ENCODE measurements around the gene TMTC2.
"Not testable (repeated sequence)": the region's sequence is repeated elsewhere in the genome, so short reads cannot be mapped to it uniquely, and the experiment has no call there.

TMTC2 gene

GRCh38 chr12:82801951-82802610 lies 115.4 kb downstream of the TMTC2 start:
- Histone ChIP-seq H3K27me3 (ENCODE audit: insufficient read depth, low read length) (no peaks in the 10 kb centered on the region), H3K4me3 (ENCODE audit: low read length) (no peak overlapping the region), H3K9me3 (ENCODE audit: insufficient read depth, low read depth, low read length) (no peaks in the 10 kb centered on the region), H3K9ac (ENCODE audit: low read depth, low read length) (no peak overlapping the region), H3K4me1 (ENCODE audit: insufficient read depth, low read length) (peaks cover 8% of the 10 kb centered on the region), H3K36me3 (ENCODE audit: insufficient read depth, low read depth, low read length) (no peaks in the 10 kb centered on the region), H3K27ac (ENCODE audit: low read length) (no peak overlapping the region)

DNA sequence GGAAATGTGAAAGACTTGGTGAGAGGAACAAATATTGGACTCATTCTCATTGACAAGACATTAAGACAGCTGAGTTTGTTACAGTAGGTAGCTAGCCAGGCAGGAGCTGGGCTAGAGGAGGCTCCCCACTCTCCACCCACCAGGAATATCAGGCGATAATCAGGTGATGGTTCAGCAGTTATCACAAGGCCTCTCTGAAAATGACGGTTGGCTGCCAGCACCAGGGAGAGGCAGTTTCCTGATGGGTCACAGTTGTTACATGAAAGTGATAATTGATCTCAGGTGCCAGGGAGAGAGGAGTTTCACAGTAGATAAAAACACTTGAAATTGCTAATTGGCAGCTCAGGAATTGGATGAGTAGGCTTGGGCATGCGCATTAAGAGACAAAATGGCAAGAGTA lies 116.5 kb downstream of the TMTC2 start:
- H3K27ac ChIP-seq (ENCODE audit: low read length), result no peak overlapping the region
- H3K9me3 ChIP-seq (ENCODE audit: insufficient read depth, low read depth, low read length), result no peaks in the 10 kb centered on the region
- H3K4me1 ChIP-seq (ENCODE audit: insufficient read depth, low read length), result peaks cover 8% of the 10 kb centered on the region
- H3K27me3 ChIP-seq (ENCODE audit: insufficient read depth, low read length), result no peaks in the 10 kb centered on the region
- H3K9ac ChIP-seq (ENCODE audit: low read depth, low read length), result no peak overlapping the region
- no peak overlapping the region for H3K4me3 ChIP-seq (ENCODE audit: low read length)
- H3K36me3 ChIP-seq (ENCODE audit: insufficient read depth, low read depth, low read length), result no peaks in the 10 kb centered on the region

GRCh38 chr12:82804601-82805000 lies 117.9 kb downstream of the TMTC2 start:
- H3K36me3 ChIP-seq (ENCODE audit: insufficient read depth, low read depth, low read length), result no peaks in the 10 kb centered on the region
- H3K9me3 ChIP-seq (ENCODE audit: insufficient read depth, low read depth, low read length), result no peaks in the 10 kb centered on the region
- H3K9ac ChIP-seq (ENCODE audit: low read depth, low read length), result no peak overlapping the region
- no peaks in the 10 kb centered on the region for H3K27me3 ChIP-seq (ENCODE audit: insufficient read depth, low read length)
- H3K27ac ChIP-seq (ENCODE audit: low read length), result no peak overlapping the region
- no peak overlapping the region for H3K4me3 ChIP-seq (ENCODE audit: low read length)
- peaks cover 8% of the 10 kb centered on the region for H3K4me1 ChIP-seq (ENCODE audit: insufficient read depth, low read length)

- H3K9ac ChIP-seq (ENCODE audit: low read depth, low read length); H3K4me3 ChIP-seq (ENCODE audit: low read length); H3K36me3 ChIP-seq (ENCODE audit: insufficient read depth, low read depth, low read length); H3K27me3 ChIP-seq (ENCODE audit: insufficient read depth, low read length); H3K9me3 ChIP-seq (ENCODE audit: insufficient read depth, low read depth, low read length); H3K27ac ChIP-seq (ENCODE audit: low read length); H3K4me1 ChIP-seq (ENCODE audit: insufficient read depth, low read length): not testable (repeated sequence)
Observed at GRCh38 chr12:82805004-82805403, 118.3 kb downstream of the TMTC2 start.

- H3K4me1 ChIP-seq (ENCODE audit: insufficient read depth, low read length), result peaks cover 8% of the 10 kb centered on the region
- H3K9me3 ChIP-seq (ENCODE audit: insufficient read depth, low read depth, low read length), result no peaks in the 10 kb centered on the region
- no peaks in the 10 kb centered on the region for H3K36me3 ChIP-seq (ENCODE audit: insufficient read depth, low read depth, low read length)
- H3K27me3 ChIP-seq (ENCODE audit: insufficient read depth, low read length), result no peaks in the 10 kb centered on the region
- no peak overlapping the region for H3K9ac ChIP-seq (ENCODE audit: low read depth, low read length)
- H3K4me3 ChIP-seq (ENCODE audit: low read length), result no peak overlapping the region
- no peak overlapping the region for H3K27ac ChIP-seq (ENCODE audit: low read length)
Observed at GRCh38 chr12:82805812-82806497, 119.2 kb downstream of the TMTC2 start.

GRCh38 chr12:82807132-82807737 lies 120.5 kb downstream of the TMTC2 start:
- peaks cover 8% of the 10 kb centered on the region for H3K4me1 ChIP-seq (ENCODE audit: insufficient read depth, low read length)
- no peak overlapping the region for H3K9ac ChIP-seq (ENCODE audit: low read depth, low read length)
- no peak overlapping the region for H3K4me3 ChIP-seq (ENCODE audit: low read length)
- H3K36me3 ChIP-seq (ENCODE audit: insufficient read depth, low read depth, low read length), result no peaks in the 10 kb centered on the region
- no peaks in the 10 kb centered on the region for H3K27me3 ChIP-seq (ENCODE audit: insufficient read depth, low read length)
- no peak overlapping the region for H3K27ac ChIP-seq (ENCODE audit: low read length)
- H3K9me3 ChIP-seq (ENCODE audit: insufficient read depth, low read depth, low read length), result no peaks in the 10 kb centered on the region

DNA sequence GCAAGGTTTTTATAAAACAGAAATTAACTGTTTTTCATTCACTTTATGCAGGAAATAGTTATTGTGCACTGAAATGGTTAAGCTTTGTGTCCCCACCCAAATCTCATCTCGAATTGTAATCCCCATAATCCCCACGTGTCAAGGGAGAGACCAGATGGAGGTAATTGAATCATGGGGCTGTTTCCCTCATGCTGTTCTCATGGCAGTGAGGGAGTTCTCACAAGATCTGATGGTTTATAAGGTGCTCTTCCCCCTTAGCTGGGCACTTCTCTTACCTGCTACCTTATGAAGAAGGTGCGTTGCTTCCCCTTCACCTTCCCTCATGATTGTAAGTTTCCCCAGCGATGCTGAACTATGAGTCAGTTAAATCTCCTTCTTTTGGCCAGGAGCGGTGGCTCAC lies 123.9 kb downstream of the TMTC2 start:
- Histone ChIP-seq H3K36me3 (ENCODE audit: insufficient read depth, low read depth, low read length) (no peaks in the 10 kb centered on the region), H3K4me3 (ENCODE audit: low read length) (no peak overlapping the region), H3K9me3 (ENCODE audit: insufficient read depth, low read depth, low read length) (no peaks in the 10 kb centered on the region), H3K27me3 (ENCODE audit: insufficient read depth, low read length) (no peaks in the 10 kb centered on the region), H3K4me1 (ENCODE audit: insufficient read depth, low read length) (peaks cover 11% of the 10 kb centered on the region; the same call in 1 of the 2 replicates), H3K9ac (ENCODE audit: low read depth, low read length) (no peak overlapping the region), H3K27ac (ENCODE audit: low read length) (no peak overlapping the region)

DNA sequence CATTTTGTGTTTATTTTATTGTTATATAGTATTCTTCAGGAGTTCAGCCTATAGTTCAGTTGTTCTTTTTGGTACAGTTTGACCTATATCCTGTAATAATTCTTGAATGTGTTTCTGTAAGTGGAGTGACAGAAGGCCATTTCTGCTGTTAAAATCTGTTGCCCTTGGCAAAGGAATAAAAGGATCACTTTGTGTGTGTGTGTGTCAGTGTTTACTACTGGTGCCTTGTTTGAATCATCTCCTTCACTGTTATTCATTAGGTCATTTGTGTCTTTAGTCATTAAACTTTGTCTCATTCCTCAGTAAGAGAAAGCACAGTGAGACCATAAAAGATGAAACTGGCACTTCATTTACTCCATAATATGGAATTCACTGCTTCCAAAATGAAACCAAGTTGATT lies 130.7 kb downstream of the TMTC2 start:
- Histone ChIP-seq H3K4me1 (ENCODE audit: insufficient read depth, low read length) (peaks cover 11% of the 10 kb centered on the region; the same call in 1 of the 2 replicates), H3K9ac (ENCODE audit: low read depth, low read length) (no peak overlapping the region), H3K36me3 (ENCODE audit: insufficient read depth, low read depth, low read length) (no peaks in the 10 kb centered on the region), H3K27me3 (ENCODE audit: insufficient read depth, low read length) (no peaks in the 10 kb centered on the region), H3K9me3 (ENCODE audit: insufficient read depth, low read depth, low read length) (no peaks in the 10 kb centered on the region), H3K4me3 (ENCODE audit: low read length) (no peak overlapping the region), H3K27ac (ENCODE audit: low read length) (no peak overlapping the region)

DNA sequence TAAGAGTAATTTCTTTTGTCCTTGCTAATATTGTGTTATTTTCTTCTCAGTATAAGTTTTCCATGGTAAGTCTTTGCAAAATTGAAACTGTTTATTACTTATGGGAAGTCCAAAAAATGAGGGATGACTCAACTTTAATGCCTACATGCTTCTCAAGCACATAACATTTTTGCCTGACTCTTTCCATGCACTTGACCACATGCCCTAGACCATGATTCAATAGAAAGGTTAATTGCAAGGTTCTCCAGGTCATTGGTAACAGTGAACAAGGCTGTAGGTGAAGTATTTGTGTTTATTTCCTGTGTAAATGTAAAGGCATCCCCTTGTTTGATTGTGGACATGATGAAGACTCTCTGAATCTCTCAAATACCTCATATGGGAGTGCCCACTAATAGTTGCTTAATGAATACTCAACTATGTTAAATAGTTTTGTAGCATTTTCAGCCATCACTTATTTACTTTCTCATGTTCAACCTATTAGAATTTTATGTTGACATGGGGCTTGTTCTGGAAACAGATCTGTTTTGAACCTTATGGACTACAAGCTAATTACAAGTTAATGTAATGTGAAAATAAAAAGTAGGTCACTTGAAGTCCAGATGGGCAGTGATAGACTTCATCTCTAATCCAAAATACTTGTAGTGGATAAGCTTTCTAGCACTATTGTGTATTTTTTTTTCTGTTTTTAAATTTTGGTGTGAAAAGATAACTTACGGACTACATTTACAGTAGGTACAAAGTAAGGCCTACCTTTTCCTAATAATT lies 131.7 kb downstream of the TMTC2 start:
- Histone ChIP-seq H3K4me1 (ENCODE audit: insufficient read depth, low read length) (peaks cover 9% of the 10 kb centered on the region; the same call in 1 of the 2 replicates), H3K9ac (ENCODE audit: low read depth, low read length) (no peak overlapping the region), H3K4me3 (ENCODE audit: low read length) (no peak overlapping the region), H3K27ac (ENCODE audit: low read length) (no peak overlapping the region), H3K9me3 (ENCODE audit: insufficient read depth, low read depth, low read length) (no peaks in the 10 kb centered on the region), H3K27me3 (ENCODE audit: insufficient read depth, low read length) (no peaks in the 10 kb centered on the region), H3K36me3 (ENCODE audit: insufficient read depth, low read depth, low read length) (no peaks in the 10 kb centered on the region)

GRCh38 chr12:82826505-82826904 lies 139.8 kb downstream of the TMTC2 start:
- Histone ChIP-seq H3K9ac (ENCODE audit: low read depth, low read length) (no peak overlapping the region), H3K9me3 (ENCODE audit: insufficient read depth, low read depth, low read length) (no peaks in the 10 kb centered on the region), H3K4me1 (ENCODE audit: insufficient read depth, low read length) (no peaks in the 10 kb centered on the region), H3K27ac (ENCODE audit: low read length) (no peak overlapping the region), H3K36me3 (ENCODE audit: insufficient read depth, low read depth, low read length) (no peaks in the 10 kb centered on the region), H3K4me3 (ENCODE audit: low read length) (no peak overlapping the region), H3K27me3 (ENCODE audit: insufficient read depth, low read length) (no peaks in the 10 kb centered on the region)

DNA sequence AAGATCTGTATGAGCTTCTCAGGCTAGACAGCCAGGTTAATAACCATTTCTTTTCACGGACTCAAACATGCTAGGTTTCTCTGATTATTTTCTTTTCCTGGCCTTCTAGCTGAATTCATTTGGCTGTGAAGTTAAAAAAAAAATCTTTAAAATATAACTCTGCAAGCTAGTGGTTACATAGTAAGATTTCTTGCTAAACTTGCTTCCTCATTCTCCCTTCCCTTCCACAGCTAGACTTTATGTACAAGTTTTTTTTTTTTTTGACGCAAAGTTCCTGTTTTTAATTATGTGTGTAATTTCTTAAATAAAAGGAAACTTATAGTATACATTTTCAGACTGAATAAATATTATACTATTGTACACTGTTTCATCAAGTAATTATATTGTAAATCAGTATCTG lies 145.4 kb downstream of the TMTC2 start:
- no peak overlapping the region for H3K4me3 ChIP-seq (ENCODE audit: low read length)
- H3K27ac ChIP-seq (ENCODE audit: low read length), result no peak overlapping the region
- no peaks in the 10 kb centered on the region for H3K36me3 ChIP-seq (ENCODE audit: insufficient read depth, low read depth, low read length)
- no peaks in the 10 kb centered on the region for H3K9me3 ChIP-seq (ENCODE audit: insufficient read depth, low read depth, low read length)
- no peaks in the 10 kb centered on the region for H3K27me3 ChIP-seq (ENCODE audit: insufficient read depth, low read length)
- no peaks in the 10 kb centered on the region for H3K4me1 ChIP-seq (ENCODE audit: insufficient read depth, low read length)
- H3K9ac ChIP-seq (ENCODE audit: low read depth, low read length), result no peak overlapping the region

All from iPS-20b (cell line).